DMS153 treated with DMSO at 0.1 percent for 48 hours (cell line): Measurements from ENCODE around the gene SLC5A5.

Experiments
- DNase-seq: peaks from one replicate; lab custom pipeline; 2025; ENCODE audit not compliant: unreplicated experiment; lab: John Stamatoyannopoulos, UW

The SLC5A5 gene

DNA sequence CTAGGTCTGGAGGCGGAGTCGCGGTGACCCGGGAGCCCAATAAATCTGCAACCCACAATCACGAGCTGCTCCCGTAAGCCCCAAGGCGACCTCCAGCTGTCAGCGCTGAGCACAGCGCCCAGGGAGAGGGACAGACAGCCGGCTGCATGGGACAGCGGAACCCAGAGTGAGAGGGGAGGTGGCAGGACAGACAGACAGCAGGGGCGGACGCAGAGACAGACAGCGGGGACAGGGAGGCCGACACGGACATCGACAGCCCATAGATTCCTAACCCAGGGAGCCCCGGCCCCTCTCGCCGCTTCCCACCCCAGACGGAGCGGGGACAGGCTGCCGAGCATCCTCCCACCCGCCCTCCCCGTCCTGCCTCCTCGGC lies at the start of gene SLC5A5:
Gene SLC5A5 (plus strand): TSS at position 68 of the 373 bp plus-strand sequence. CDS start 375 bp downstream, outside the sequence.
- DNase-seq, result no peak

DNA sequence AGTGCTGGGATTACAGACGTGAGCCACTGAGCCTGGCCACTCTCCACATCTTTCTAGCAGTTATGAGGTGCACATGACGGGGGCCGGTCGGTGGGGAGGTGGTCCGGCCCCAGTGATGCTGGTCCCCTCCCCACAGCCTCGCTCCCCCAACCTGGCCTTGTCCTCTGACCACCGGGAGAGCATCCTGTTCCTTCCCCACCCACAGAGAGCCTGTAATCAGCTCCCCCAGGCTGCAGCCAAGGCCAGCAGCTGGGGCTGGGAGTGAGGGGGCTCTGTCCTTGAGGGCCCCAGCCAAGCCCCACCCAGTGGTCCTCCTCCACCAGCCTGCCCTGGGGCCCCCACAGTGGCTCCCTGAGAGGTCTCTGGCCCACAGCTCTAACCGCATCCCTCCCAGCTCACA lies 47.4 kb upstream of the SLC5A5 start:
- DNase-seq, result no peak

DNA sequence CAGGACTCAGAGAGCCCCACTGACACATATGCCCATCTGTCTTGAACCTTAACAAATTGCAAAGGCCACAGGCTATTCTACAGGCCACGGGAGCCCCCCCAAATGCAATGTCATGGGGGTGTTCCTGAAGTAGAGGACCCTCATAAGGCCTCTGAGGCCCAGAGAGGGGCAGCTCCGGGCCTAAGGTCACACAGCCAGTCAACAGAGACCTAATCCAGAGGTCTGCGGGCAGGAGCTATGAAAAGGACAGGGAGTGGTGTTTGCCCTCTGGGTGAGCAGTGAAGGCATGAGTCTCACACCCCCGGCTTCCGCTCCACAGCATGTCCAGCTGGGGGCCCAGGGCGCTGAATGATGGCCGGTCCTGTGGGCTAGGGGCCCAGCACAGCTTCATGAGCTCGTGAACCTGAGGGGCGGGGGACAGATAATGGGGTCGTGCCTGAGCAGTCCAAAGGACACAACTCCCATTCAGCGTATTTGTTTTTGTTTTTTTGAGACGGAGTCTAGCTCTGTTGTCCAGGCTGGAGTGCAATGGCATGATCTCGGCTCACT lies 45.2 kb upstream of the SLC5A5 start:
- DNase-seq, result no peak

DNA sequence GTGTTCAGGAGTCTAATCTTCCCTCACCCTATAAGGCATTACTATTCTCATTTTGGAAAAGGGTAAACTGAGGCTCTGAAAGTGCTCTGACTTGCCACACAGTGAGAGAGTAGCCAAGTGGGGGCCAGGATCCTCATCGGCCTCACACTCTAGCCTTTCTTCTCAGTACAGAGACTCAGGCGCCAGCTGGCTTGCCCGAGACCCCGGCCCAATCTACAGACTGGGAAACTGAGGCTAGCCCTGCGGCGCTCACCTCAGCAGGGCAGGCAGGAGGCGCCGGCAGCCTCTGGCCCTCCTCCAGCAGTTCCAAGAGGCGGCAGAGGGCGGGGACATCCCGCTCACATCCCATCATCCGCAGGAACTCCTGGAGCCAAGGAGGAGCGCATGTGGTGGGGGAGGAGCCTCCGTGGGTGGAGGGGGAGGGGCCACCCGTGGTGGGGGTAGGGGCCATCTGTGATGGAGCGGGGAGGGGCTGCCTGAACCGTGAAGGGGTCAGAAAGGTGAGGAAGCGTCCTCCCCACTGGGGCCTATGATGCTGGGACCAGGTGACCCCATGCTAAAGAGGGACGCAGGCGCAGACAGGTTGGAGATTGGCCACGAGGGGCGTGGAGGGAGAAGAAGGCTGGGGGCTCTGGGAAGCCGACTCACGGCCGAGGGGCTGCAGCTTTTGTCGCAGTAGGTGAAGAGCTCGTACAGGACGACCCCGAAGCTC lies 41.7 kb upstream of the SLC5A5 start:
- DNase-seq, result peak; percentile 63

DNA sequence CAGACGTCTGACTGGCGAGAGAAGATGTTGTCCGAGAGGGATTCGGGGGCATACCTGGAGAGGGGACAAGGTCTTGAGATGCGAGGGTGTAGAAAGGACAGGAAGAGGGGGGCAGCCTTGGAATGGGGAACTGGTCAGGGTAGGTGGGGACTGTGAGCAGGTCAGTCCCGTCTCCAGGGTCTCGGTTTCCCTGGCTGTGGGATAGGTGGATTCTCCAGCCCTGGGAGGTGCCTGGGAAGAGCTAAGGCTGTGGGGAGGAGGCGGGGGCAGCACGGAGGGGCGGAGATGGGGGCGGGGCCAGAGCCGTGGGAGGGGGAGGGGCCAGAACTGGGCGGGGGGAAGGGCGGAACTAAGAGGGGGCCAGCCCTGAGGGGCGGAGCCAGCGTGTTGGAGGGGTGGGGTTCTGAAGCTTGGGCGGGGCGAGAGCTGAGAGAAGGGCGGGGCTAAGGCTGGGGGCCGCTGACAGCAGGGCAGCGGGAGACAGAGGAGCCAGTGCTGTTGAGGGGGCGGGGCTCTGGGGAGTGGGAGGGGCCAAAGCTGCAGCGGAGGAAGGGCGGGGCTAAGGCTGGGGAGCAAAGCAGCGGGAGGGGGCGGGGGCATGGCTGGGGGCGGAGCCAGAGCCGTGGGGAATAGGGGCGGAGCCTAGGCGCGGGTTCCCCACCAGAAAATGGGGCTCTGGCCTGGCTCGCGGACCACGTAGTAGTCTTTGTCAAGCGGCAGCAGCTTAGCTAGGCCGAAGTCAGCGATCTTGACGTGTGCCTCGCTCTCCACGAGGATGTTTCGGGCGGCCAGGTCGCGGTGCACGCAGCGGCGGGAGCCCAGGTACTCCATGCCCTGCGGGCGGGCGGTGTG lies 41.0 kb upstream of the SLC5A5 start:
- peak; percentile 73 for DNase-seq

DNA sequence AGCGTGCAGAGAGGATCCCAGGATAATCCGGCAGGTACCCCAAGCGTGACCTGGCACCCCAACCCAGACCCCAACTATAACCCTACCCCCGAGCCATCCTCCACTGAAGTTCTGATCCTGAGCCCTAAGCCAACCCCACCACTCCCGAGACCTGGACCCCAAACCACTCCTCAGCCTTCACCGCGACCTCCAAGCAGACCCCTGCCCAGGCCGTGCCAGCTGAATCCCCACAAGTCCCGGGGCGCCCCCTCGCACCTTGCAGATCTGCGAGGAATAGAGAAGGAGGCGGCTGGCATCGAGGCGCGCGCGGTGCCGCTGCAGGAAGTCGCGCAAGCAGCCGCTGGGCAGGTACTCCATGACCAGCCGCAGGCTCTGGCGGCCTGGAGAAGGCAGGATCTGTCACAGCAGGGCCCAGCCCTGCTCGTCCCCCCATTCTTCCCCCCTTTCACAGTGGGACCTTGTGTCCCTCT lies 40.3 kb upstream of the SLC5A5 start:
- no peak for DNase-seq

DNA sequence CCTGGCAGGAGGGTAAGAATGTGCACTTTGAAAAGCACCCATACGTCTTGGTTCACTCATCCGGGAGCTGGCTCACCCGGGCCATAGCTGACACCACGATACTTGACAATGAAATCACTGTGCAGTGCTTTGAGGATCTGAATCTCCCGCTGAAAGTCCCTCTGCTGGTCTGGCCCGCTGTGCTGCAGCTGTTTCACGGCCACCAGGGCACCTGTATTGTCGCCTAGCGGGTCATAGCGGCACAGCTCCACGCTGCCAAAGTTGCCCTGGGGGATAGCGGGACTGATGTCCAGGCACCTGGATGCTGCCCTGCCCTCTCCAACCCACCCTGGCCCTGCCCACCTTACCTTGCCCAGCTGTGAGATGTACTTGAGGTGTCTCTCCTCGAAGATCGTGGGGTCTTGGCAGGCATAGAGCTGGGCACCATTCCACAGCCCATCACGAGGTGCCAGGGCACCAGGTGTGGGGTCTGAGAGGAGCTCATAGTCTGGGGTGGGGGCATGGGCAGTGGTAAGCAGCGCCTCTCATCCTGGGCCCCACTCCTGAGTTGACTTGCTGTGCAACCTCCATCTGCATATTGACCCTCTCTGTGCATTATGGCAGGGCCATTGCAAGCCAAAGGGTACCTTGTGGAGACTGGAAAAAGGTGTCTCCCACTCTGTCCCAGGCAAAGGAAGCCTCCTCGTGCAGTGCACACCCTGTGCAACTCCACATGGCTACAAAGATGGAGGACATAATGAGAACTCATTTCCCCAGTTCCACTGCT lies 39.1 kb upstream of the SLC5A5 start:
- no peak for DNase-seq

DNA sequence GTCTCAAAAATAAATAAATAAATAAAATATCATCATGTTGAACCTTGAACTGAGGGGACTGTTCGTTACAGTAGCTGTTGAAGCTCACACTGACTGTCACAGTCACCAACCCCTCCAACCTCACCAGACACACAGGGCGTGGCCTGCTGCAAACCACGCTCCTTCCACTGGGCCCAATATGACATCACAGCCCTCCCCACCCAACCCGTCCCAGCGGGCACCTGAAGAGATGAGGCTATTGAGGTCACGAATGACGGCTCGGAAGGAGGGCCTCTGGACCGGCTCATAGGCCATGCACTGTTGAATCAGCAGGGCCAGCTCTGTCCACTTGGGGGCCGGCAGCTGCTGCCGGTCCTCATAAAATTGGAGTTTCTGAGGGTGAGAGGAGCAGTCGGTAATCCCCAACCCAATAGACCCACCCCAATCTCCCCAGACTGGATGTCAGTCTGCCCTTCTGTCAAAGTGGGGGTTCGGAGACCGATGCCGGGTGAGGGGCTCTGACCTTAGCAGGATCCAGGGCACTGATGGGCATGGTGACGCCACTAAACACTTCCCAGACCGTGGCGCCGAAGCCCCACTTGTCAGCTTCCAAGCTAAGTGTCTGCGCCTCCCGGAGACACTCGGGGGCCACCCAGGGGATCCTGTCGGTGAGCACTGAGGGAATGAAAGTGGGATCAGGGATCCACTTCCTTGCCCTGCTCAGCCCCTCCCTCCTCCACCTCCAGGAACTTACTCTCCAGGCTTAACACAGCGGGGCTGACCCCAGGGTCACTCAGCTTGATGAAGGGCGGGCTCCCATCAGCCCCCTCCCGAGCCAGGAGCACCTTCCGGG lies 37.2 kb upstream of the SLC5A5 start:
- no peak for DNase-seq

DNA sequence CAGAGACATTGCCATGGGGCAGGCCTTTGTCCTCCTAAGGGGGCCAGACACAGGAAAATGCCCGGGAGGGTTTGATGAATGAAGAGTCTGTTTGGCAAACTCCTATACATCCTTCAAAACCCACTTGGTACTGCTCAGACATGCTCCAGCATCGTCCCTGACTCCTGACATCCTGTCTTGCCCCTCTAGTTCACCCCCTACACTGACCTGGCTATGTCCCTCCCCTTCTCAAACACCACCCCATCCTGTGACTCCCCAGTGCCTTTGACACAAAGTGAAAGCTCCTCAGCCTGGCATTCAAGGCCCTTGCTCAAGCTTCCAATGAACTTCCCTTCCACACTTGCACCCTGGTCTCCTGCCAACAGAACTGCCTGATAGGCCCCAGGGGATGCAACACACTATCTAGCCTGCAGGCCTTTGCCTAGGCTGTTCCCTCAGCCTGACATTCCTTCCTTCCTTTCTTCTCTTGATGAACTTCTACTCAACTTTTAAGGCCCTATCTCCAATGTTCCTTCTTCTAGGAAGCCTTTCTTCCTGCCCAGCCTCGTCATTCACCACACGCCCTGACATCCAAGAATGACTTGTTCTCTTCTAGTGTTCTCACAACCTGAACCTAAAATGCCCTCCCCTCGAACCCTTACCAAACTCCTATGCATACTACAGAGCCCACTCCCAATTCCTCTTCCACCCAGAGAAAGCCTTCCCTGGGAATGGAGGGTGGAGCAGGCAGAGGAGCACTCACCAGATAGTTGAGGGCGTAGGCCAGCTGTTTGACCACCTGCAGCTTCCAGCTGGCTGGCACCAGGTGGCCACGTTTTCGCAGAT lies 36.4 kb upstream of the SLC5A5 start:
- no peak for DNase-seq

DNA sequence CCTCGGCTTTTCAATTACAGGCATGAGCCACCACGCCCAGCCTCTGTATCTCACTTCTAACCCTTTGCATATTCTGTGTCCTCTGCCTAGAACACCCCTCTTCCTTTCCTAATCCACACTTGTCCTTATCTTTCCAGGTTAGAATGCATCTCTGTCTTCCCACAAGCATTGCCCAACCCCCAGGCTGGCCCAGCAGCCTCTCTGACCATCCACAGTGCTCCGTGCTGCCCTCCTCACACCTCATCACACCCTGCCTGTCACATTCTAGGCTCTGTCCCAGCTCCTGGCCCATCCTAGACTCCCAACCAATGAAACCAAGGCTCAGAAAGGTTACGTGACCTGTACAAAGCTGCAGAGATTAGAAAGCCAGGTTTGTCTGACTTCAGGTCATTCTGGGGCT lies 35.2 kb upstream of the SLC5A5 start:
- DNase-seq, result no peak

DNA sequence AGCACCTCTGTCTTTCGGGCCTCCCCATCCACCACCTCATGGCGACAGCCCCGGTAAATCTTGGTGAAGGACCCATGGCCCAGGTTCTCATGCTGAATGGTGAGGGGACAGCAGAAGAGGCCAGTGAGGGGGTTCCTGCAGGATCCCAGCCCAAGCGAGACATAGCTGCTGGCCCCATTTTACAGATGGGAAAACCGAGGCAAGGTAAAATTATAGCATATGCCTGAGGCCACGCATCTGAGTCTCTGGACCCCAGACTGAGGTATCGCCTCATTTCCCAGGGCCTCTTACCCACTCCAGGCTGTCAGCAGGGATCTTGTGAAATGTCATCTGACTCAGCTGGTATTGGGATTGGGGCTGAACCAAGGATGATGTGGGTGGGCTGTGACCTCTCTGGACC lies 33.8 kb upstream of the SLC5A5 start:
- DNase-seq, result no peak

DNA sequence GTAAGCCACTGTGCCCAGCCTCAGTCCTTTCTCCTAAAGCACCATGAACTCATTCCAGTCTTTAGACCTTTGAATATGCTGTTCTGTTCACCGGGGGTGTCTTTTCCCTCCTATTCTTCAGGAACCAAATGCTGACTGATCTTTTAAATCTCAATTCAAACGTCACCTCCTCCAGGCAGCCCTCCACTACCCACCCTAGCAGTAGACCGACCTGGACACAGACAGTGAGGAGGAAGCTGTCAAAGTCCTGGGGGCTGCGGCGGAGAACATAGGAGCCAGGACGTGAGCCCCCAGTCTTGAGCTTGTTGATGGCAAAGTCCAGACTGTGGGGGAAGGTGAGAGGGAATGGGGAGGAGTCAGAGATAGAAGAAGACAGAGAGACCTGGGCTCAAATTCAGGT lies 31.7 kb upstream of the SLC5A5 start:
- DNase-seq, result no peak

DNA sequence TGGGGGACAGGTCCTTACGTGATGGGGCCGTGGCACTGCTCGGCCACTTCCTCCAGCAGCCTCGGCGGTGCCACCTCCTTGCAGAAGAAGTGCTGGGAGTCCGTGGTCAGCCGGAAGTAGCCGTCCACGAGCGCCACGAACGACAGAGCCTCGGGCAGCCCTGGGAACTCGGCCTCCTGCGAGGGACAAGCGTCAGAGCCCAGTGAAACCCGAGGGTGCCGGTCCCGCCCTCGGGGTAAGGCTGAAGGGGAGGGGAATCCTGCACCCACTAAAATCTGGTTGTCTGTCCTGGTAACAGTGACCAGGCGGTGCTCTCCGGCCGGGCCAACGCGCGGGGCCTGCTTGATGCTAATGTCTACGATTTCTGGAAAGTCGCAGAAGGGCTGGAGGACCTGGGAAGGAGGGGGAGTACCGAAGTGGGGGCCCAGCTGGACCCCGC lies 30.4 kb upstream of the SLC5A5 start:
- DNase-seq, result no peak

DNA sequence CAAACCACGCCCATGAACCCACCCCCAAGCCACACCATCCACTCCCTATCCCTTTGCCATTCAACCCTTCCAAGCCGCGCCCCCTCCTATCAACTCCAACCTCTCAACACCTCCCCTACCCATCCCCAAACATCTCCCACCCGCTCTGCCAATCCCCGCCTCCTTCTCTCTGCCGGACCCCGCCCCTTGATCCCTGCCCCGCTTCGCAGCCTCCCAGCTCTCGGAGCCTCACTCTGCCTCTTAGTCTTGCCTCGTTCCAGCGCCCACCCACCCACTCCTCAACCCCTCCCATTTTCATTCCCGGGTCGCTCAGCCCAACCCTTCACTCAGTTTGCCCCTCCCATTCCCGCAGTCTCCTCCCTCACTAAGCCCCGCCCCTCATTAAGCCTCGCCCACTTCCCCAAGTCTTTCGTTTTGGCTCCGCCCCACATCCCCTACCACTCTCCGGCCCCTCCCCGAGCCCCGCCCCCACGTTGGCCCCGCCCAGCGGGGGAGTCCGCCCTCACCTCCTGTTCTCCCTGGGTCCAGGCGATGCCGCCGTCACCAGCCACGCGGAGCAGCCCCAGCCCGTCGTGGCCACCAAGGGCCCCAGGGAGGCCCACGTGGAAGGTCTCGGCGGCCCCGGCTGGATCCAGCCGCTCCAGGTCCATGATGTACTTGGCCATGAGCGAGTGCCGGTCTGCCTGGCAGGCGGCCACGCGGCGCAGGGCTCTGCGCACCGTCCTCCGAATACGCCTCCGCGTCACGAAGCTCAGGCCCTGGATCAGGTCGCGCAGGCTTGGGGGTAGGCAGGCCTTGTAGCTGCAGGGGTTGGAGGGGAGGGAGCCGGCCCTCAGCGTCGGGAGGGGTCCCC lies 29.7 kb upstream of the SLC5A5 start:
- DNase-seq, result peak; percentile 94

DNA sequence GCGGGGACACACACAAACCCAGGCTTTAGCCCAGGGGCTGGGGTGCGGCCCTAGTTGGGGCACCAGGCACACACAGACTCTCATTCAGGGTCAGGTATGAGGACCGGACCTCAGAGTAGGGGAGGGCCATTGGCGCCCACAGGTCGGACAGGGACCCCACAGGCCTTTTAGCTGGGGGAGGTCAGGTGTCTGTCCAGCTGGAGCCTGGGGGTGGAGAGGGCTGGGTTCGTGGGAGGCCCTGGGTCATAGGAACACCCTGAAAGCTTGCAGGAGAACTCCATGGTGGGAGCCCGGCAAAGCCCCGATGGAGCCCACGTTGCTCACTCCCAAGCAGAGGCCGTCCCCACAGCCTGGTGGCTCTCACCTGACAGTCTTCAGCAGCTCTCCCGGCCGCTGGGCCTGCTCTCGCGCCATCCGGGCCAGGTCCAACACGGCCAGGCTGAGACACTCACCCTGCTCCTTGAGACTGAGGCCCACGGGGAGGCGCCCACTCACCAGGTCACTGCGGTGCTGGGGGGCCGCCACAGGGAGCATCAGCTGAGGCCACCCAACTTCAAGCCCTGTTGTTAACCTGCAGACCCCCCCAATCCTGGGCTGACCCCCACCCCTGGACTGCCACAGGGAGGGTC lies 29.0 kb upstream of the SLC5A5 start:
- DNase-seq, result no peak

DNA sequence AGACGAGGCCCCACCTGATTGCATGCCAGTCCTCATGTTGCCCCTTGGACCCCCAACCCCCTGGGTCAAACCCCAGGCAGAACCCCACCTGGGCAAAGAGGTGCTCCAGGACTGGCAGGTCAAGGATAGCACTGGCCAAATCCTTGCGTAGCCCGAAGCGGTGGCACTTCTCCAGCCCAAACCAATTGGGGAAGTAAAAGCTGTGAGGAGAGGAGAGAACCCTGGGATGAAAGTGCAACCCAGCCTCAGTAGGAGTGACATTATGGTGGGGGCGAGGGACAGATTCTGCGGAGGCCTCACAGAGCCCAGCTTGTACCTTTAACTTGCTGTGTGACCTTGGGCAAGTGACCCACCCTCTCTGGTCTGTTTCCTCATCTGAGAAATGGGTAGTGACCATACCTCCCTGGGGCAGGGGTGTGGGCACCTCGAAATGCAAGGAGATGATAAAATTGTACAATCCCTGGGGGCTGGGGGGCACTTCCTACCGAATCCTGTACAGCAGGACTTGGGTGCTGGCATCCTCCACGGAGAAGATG lies 28.4 kb upstream of the SLC5A5 start:
- no peak for DNase-seq

DNA sequence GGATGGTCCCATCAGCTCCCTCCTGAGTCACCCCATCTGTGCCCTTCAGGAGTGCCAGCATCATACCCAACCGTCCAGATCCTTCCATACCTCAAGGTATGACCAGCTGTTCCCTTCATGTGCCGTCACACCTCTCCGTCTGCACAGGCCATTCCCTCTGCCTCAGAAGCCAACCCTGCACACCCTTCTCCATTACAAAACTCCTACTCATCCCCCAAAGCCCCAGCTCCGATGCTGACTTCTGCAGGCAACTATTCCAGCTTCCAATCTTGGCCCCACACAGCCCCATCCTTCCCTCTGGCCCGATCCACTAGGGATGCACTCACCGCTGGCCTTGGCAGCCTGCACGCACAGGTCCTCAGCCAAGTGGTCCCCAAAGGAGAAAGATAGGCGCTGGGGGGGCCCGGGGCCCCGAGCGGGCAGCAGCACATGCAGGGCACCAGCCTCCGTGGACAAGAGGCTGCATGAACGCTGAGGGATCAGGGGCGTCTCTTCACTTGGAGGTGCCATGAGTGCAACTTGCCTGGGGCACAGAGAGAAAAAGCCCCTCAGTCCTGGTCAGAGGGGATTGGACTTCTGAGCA lies 27.7 kb upstream of the SLC5A5 start:
- no peak for DNase-seq

DNA sequence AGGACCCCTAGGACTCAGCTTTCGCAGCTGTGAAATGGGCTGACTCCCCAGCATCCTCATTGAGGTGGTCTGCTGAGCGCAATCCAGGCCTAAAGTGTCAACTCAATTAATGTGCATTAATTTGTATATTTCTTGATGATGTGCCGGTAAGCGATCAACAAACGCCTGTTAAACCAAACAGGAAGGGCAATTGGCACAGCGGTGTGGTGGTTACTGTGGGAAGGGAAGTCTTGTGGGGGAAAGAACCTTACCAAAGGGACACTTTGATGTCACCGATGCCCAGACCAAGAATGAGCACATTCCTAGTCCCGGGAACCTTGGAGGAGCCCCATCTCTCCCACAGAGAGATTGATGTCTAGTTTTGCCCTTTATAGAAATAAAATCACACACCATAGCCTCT lies 25.6 kb upstream of the SLC5A5 start:
- DNase-seq, result no peak
